CD4-positive, CD25-positive, alpha-beta regulatory T cell (primary cell): ENCODE results near the gene TMEM209. TPM values are rescaled to one million over a fixed set of nuclear protein-coding genes. Genes with fewer than 3 reads are reported as not detected.
A peak's percentile ranks its signal among the peaks of the same experiment; 100 is the strongest.
"Not testable (repeated sequence)": the region's sequence is repeated elsewhere in the genome, so short reads cannot be mapped to it uniquely, and the experiment has no call there.

Experiments
- ATAC-seq, 2 donors: fragments of 150-1000 bp; cut with Tn5 transposase; one replicate each; pipeline ENCODE4 v1.10.0; 2021; ENCODE audit warnings: low read depth in 2 of 2, moderate number of reproducible peaks in 2 of 2, moderate library complexity in 1 of 2
- DNase-seq, 3 donors: peaks; one replicate each; pipeline versions ENCODE4 v3.0.0 to v3.0.0-alpha.2; 2012 to 2022; ENCODE audit warnings: mixed read lengths in 1 of 3
- H3K27ac ChIP-seq: one replicate; pipeline ENCODE4 v1.7.0; 2013; ENCODE audit warnings: mild to moderate bottlenecking, low read length; ENCODE audit not compliant: insufficient read depth, poor library complexity, severe bottlenecking
- H3K27me3 ChIP-seq: one replicate; pipeline ENCODE4 v1.7.0; 2013; ENCODE audit warnings: low read length; ENCODE audit not compliant: control insufficient read depth, insufficient read depth
- H3K36me3 ChIP-seq: one replicate; pipeline ENCODE4 v1.7.0; 2013; ENCODE audit warnings: mild to moderate bottlenecking, low read length, moderate library complexity; ENCODE audit not compliant: control insufficient read depth, insufficient read depth
- H3K4me1 ChIP-seq: 2 replicates; pipeline ENCODE4 v1.7.0; 2013; ENCODE audit warnings: mild to moderate bottlenecking, low read length; ENCODE audit not compliant: insufficient read depth, control insufficient read depth, poor library complexity, severe bottlenecking
- H3K4me3 ChIP-seq: one replicate; pipeline ENCODE4 v1.7.0; 2013; ENCODE audit warnings: low read depth, mild to moderate bottlenecking, low read length, moderate library complexity
- H3K9me3 ChIP-seq, 2 experiments: 1 replicate in 1 of 2; 2 replicates in 1 of 2; pipeline ENCODE4 v1.7.0; 2013; ENCODE audit warnings: low read length in 2 of 2, mild to moderate bottlenecking in 1 of 2, moderate library complexity in 1 of 2; ENCODE audit not compliant: control insufficient read depth in 2 of 2
- H3K27ac Mint-ChIP-seq, 3 donors: one replicate each; pipeline ENCODE4 v1.8.0; 2020 to 2022; ENCODE audit warnings: mild to moderate bottlenecking in 3 of 3, mixed read lengths in 3 of 3, moderate library complexity in 2 of 3
- H3K27me3 Mint-ChIP-seq: one replicate; pipeline ENCODE4 v1.8.0; 2022; ENCODE audit warnings: mild to moderate bottlenecking, mixed read lengths
- H3K36me3 Mint-ChIP-seq: one replicate; pipeline ENCODE4 v1.8.0; 2020; ENCODE audit warnings: mixed read lengths
- H3K4me1 Mint-ChIP-seq, 4 donors: one replicate each; pipeline ENCODE4 v1.8.0; 2020 to 2022; ENCODE audit warnings: mixed read lengths in 4 of 4, mild to moderate bottlenecking in 1 of 4
- H3K4me3 Mint-ChIP-seq, 4 donors: one replicate each; pipeline ENCODE4 v1.8.0; 2020 to 2022; ENCODE audit warnings: mild to moderate bottlenecking in 4 of 4, mixed read lengths in 4 of 4, moderate library complexity in 3 of 4
- H3K9me3 Mint-ChIP-seq, 7 donors: one replicate each; pipeline ENCODE4 v1.8.0; 2020 to 2022; ENCODE audit warnings: mixed read lengths in 7 of 7, mild to moderate bottlenecking in 3 of 7, moderate library complexity in 2 of 7
- polyA plus RNA-seq, 4 donors: library from polyadenylated mRNA; unstranded; fragments of 300-500 nt; fragmentation: Illumina TruSeq; gene quantifications; one replicate each; pipeline ENCODE4 v1.2.3, GENCODE V29; 2021
- total RNA-seq: library from RNA; stranded (reverse); gene quantifications from one replicate; pipeline ENCODE4 v1.2.3, GENCODE V29; 2022

TMEM209 gene
- total and polyA plus RNA-seq, 5 donors from 2014 or later = 27.5 to 57.9 (median 46.7) TPM

DNA sequence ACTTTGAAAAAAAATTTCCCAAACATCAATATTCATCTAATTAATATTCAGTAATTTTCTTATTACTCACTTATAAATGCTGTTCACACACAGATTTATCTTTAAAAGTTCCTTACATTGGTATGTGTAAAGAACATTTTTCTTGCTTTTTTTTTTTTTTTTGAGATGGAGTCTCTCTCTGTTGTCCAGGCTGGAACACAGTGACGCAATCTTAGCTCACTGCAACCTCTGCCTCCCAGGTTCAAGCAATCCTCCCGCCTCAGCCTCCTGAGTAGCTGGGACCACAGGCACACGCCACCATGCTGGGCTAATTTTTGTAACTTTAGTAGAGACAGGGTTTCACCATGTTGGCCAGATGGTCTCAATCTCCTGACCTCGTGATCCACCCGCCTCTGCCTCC lies 20.9 kb downstream of the TMEM209 start:
- not testable (repeated sequence) for H3K27ac Mint-ChIP-seq, H3K9me3 ChIP-seq, DNase-seq, ATAC-seq, H3K27me3 Mint-ChIP-seq, H3K27me3 ChIP-seq, H3K9me3 Mint-ChIP-seq, H3K27ac ChIP-seq, H3K4me1 ChIP-seq, H3K4me3 Mint-ChIP-seq, H3K4me3 ChIP-seq
- peaks cover 11 to 16% (median 13%) of the 10 kb centered on the region in 4 donors for H3K4me1 Mint-ChIP-seq
- H3K36me3 ChIP-seq = peaks cover 49% of the 10 kb centered on the region
- H3K36me3 Mint-ChIP-seq = peaks cover 43% of the 10 kb centered on the region

DNA sequence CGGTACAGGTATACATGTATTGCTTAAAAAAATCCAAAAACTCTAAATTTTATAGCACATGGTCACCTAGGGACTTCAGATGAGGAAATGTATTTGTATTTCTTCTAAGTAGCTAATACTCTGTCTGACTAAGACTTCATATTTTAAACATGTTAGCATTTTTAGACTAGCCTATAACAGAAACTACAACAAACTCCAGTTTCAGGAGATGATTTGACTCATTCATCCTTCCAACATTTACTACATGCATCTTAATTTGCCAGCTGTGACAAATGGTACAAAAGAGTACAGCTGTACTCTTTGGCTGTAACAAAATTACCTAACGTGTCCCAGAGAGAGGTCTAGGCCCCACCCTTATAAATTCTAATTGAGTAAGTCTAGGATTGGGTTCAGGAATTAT lies 22.2 kb downstream of the TMEM209 start:
- peaks cover 40% of the 10 kb centered on the region for H3K36me3 Mint-ChIP-seq
- no peaks in the 10 kb centered on the region for H3K4me1 ChIP-seq
- no peak overlapping the region for H3K4me3 Mint-ChIP-seq

DNA sequence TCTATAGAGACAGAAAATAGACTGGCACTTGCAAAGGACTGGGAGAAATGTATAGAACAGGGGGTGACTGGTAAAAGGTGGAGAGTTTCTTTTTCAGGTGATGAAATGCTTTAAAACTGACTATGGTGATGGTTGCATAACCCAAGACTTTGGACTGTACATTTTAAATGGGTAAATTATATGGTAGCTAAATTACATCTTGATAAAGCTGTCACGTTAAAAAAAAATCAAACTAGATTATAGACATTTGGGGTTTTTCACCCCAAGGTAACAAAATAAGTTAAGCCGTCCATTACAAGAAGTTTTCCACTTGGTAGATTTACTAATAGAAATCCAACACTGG lies 24.0 kb downstream of the TMEM209 start:
- H3K4me1 ChIP-seq = no peaks in the 10 kb centered on the region
- H3K4me1 Mint-ChIP-seq = peaks cover 5 to 9% (median 7%) of the 10 kb centered on the region in 4 donors
- no peaks in the 10 kb centered on the region for H3K9me3 ChIP-seq
- no peaks in the 10 kb centered on the region for H3K9me3 Mint-ChIP-seq
- H3K27ac ChIP-seq = no peak overlapping the region
- H3K4me3 Mint-ChIP-seq = no peak overlapping the region
- H3K27me3 Mint-ChIP-seq = no peaks in the 10 kb centered on the region
- peaks cover 44% of the 10 kb centered on the region for H3K36me3 Mint-ChIP-seq
- ATAC-seq (no peak), DNase-seq (no peak)
- H3K27me3 ChIP-seq = no peaks in the 10 kb centered on the region
- no peak overlapping the region for H3K4me3 ChIP-seq
- H3K27ac Mint-ChIP-seq = no peak overlapping the region
- H3K36me3 ChIP-seq = peaks cover 58% of the 10 kb centered on the region

More for the DNA sequence above, 22.2 kb downstream of the TMEM209 start:
- no peaks in the 10 kb centered on the region for H3K9me3 Mint-ChIP-seq
- no peaks in the 10 kb centered on the region for H3K27me3 Mint-ChIP-seq
- H3K4me3 ChIP-seq = no peak overlapping the region
- ATAC-seq = no peak
- no peaks in the 10 kb centered on the region for H3K9me3 ChIP-seq
- H3K27ac ChIP-seq = no peak overlapping the region
- H3K4me1 Mint-ChIP-seq = peaks cover 9 to 14% (median 12%) of the 10 kb centered on the region in 4 donors
- no peaks in the 10 kb centered on the region for H3K27me3 ChIP-seq
- peak overlapping the region in 1 of 3 donors; percentile 54 for H3K27ac Mint-ChIP-seq
- peak in 1 of 3 donors; percentile 8 for DNase-seq
- H3K36me3 ChIP-seq = peaks cover 54% of the 10 kb centered on the region

DNA sequence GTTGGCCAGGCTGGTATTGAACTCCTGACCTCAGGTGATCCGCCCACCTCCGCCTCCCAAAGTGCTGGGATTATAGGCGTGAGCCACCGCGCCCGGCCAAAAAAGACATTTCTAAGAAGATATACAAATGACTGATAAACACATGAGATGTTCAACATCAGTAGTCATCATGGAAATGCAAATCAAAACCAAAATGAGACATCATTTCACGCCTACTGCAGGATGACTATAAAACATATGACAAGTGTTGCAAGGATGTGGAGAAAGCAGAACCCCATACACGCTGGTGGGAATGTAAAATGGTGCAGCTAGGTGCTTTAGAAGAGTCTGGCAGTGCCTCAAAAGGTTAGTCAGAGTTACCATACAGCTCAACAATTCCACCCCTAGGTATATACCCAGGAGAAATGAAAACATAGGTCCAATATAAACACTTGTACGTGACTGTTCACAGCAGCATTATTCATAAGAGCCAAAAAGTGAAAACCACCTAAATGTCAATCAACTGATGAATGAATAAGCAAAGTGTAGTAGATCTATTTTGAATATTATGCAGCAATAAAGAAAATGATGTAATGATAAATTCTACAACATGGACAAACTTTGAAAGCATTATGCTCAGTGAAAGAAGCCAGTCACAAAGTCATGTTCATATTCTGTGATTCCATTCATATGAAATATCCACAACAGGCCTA lies 24.5 kb downstream of the TMEM209 start:
- H3K36me3 Mint-ChIP-seq = peaks cover 44% of the 10 kb centered on the region
- peaks cover 5 to 9% (median 7%) of the 10 kb centered on the region in 4 donors for H3K4me1 Mint-ChIP-seq
- no peaks in the 10 kb centered on the region for H3K27me3 Mint-ChIP-seq
- ATAC-seq (no peak), DNase-seq (peak in 1 of 3 donors; percentile 15)
- H3K4me3 ChIP-seq = no peak overlapping the region
- H3K9me3 ChIP-seq = no peaks in the 10 kb centered on the region
- no peaks in the 10 kb centered on the region for H3K4me1 ChIP-seq
- no peaks in the 10 kb centered on the region for H3K27me3 ChIP-seq
- peaks cover 58% of the 10 kb centered on the region for H3K36me3 ChIP-seq
- no peak overlapping the region for H3K4me3 Mint-ChIP-seq
- no peak overlapping the region for H3K27ac Mint-ChIP-seq
- H3K9me3 Mint-ChIP-seq = no peaks in the 10 kb centered on the region
- no peak overlapping the region for H3K27ac ChIP-seq

DNA sequence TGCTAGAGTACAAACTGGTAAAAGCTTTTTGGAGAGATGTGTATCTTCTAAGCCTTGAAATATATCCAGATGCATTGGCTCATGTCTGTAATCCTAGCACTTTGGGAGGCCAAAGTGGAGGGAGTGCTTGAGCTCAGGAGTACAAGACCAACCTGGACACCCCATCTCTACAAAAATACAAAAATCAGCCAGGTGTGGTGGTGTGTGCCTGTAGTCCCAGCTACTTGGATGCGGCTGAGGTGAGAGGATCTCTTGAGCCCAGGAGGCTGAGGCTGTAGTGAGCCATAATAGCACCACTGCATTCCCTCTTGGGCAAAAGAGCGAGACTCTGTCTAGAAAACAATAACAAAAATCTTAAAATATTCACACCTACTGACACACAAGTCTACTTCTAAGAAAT lies 25.6 kb downstream of the TMEM209 start:
- Mint-ChIP-seq H3K4me1 (peaks cover 1 to 9% (median 3%) of the 10 kb centered on the region in 4 donors), H3K36me3 (peaks cover 40% of the 10 kb centered on the region), H3K27me3 (no peaks in the 10 kb centered on the region), H3K4me3 (no peak overlapping the region), H3K9me3 (no peaks in the 10 kb centered on the region), H3K27ac (no peak overlapping the region)
- Histone ChIP-seq H3K9me3 (no peaks in the 10 kb centered on the region), H3K4me3 (no peak overlapping the region), H3K27ac (no peak overlapping the region), H3K4me1 (no peaks in the 10 kb centered on the region), H3K27me3 (no peaks in the 10 kb centered on the region), H3K36me3 (peaks cover 58% of the 10 kb centered on the region)
- DNase-seq = no peak
- ATAC-seq = no peak

DNA sequence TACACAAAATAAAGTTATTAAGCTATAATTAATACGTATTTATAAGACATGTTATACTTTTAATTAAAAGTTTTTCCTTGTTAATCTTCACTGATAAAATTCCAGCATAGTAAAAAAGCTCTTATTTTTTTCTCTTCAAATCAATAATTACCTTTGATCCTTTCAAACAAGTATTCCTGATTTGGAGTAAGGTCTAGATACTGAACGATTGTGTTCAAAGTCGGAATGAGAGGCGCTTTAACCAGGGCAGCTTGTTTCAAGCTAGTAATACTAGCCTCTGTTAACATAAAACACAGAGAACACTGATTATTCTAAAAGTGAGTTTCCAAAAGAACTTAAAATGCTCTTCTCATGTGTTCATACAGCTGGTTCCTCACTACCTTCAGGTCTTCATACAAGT lies 27.0 kb downstream of the TMEM209 start:
- Mint-ChIP-seq H3K4me1 (peaks cover 0 to 7% (median 4%) of the 10 kb centered on the region in 4 donors), H3K4me3 (peak overlapping the region in 1 of 4 donors; percentile 73), H3K9me3 (no peaks in the 10 kb centered on the region), H3K27me3 (no peaks in the 10 kb centered on the region), H3K27ac (no peak overlapping the region), H3K36me3 (peaks cover 34% of the 10 kb centered on the region)
- Histone ChIP-seq H3K36me3 (peaks cover 57% of the 10 kb centered on the region), H3K4me3 (no peak overlapping the region), H3K4me1 (no peaks in the 10 kb centered on the region), H3K27me3 (no peaks in the 10 kb centered on the region), H3K9me3 (no peaks in the 10 kb centered on the region), H3K27ac (no peak overlapping the region)
- ATAC-seq = no peak
- DNase-seq = no peak

DNA sequence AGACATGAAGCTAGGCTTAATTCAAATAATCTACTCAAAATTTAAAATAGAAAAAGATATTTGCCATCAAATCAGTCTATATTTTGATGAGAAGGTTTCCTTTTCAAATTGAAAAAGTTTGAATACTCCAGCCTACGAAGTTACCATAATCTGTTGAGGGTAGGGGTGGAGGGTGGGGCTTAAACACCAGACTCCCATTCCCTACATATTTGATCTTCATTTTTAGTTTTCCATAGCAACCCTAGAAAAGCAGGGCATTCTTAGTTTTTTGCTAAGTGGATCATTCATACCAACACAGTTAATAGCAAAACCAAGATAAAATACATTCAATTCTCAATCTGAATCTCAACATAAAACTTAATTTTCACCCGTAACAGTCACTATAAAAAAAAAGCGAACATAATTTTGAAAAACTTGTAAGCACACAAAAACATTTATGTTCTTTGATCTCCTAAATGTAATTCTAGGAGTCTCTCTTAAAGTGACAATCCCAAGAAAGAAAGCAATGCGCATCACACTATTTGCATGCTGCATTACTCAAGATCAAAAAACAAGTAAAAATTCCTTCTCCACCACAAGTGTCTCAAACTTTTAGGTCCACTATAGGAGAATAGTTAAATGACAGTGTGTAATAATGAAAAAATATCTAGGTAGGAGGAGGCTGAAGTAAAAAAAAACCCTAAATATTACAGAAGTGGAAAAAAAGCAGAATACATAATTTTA lies 30.8 kb downstream of the TMEM209 start:
- Mint-ChIP-seq H3K4me3 (no peak overlapping the region), H3K27ac (no peak overlapping the region), H3K27me3 (no peaks in the 10 kb centered on the region), H3K4me1 (peaks cover 0 to 4% (median 2%) of the 10 kb centered on the region in 4 donors), H3K36me3 (peaks cover 27% of the 10 kb centered on the region), H3K9me3 (no peaks in the 10 kb centered on the region)
- H3K27ac ChIP-seq = no peak overlapping the region
- no peaks in the 10 kb centered on the region for H3K4me1 ChIP-seq
- H3K36me3 ChIP-seq = peaks cover 52% of the 10 kb centered on the region
- H3K4me3 ChIP-seq = no peak overlapping the region
- ATAC-seq (no peak), DNase-seq (no peak)
- H3K9me3 ChIP-seq = no peaks in the 10 kb centered on the region
- H3K27me3 ChIP-seq = no peaks in the 10 kb centered on the region
